Measurements from ENCODE around the gene APCS. TPM values are rescaled to one million over a fixed set of nuclear protein-coding genes. Genes with fewer than 3 reads are reported as not detected.

APCS gene
- total RNA-seq (2022; extraction: Qiagen RNA extraction; ENCODE audit: low read depth): not detected in 5 replicates

GRCh38 chr1:159587461-159587951 lies at the start of gene APCS:
Gene APCS (plus strand): TSS chr1:159587826. CDS start chr1:159587922, 96 bp downstream.

Other genes with a start within 250 kb of the APCS start
- not detected in 5 replicates for gene OR10J4, start 155.6 kb upstream of the APCS start, total RNA-seq (2022; extraction: Qiagen RNA extraction; ENCODE audit: low read depth)
- not detected in 5 replicates for gene OR10J1, start 148.1 kb upstream of the APCS start, total RNA-seq (2022; extraction: Qiagen RNA extraction; ENCODE audit: low read depth)
- gene OR10J5, start 51.8 kb upstream of the APCS start, total RNA-seq (2022; extraction: Qiagen RNA extraction; ENCODE audit: low read depth): not detected in 5 replicates
- not detected in 5 replicates for gene CRP, start 126.8 kb downstream of the APCS start, total RNA-seq (2022; extraction: Qiagen RNA extraction; ENCODE audit: low read depth)
- gene DUSP23, start 193.1 kb downstream of the APCS start, total RNA-seq (2022; extraction: Qiagen RNA extraction; ENCODE audit: low read depth): 51.5 to 79.9 TPM (median 73.4 TPM) in 5 replicates
- gene FCRL6, start 214.5 kb downstream of the APCS start, total RNA-seq (2022; extraction: Qiagen RNA extraction; ENCODE audit: low read depth): not detected in 5 replicates
- not detected in 5 replicates for gene SLAMF8, start 239.0 kb downstream of the APCS start, total RNA-seq (2022; extraction: Qiagen RNA extraction; ENCODE audit: low read depth)